RPMI7951 (cell line): ENCODE data around the gene CSNK1E. TPM values are rescaled to one million over a fixed set of nuclear protein-coding genes. Genes with fewer than 3 reads are reported as not detected.

Source experiments
- DNase-seq: peaks from one replicate; pipeline ENCODE4 v3.0.0-alpha.2; 2012; ENCODE audit warnings: low read depth
- total RNA-seq: library from RNA; depleted of rRNA; stranded (reverse); fragments of >200 nt; shearing (Covaris generic); gene quantifications from 2 replicates; pipeline ENCODE4 v1.2.3, GENCODE V29; 2014

Gene CSNK1E
- total RNA-seq, 1 experiment from 2014 or later, result 82.1 TPM

GRCh38 chr22:38308791-38309498 is 8.3 kb downstream of the CSNK1E start:
- no peak for DNase-seq

- DNase-seq, result no peak
These were observed 11.5 kb downstream of the CSNK1E start for GRCh38 chr22:38305471-38306448.

- DNase-seq, result no peak
These were observed 12.7 kb downstream of the CSNK1E start for GRCh38 chr22:38304526-38304925.

GRCh38 chr22:38303974-38304373 is 13.3 kb downstream of the CSNK1E start:
- DNase-seq, result no peak

GRCh38 chr22:38302906-38303305 is 14.3 kb downstream of the CSNK1E start:
- no peak for DNase-seq

GRCh38 chr22:38300946-38301345 is 16.3 kb downstream of the CSNK1E start:
- no peak for DNase-seq

- DNase-seq, result no peak
These were observed 16.9 kb downstream of the CSNK1E start for GRCh38 chr22:38300197-38300945.

- DNase-seq, result no peak
These were observed 17.5 kb downstream of the CSNK1E start for GRCh38 chr22:38299770-38300102.

GRCh38 chr22:38298312-38299005 is 18.8 kb downstream of the CSNK1E start:
- peak; percentile 27 for DNase-seq

- no peak for DNase-seq
These were observed 20.9 kb downstream of the CSNK1E start for GRCh38 chr22:38296372-38296771.

GRCh38 chr22:38295863-38296262 is 21.4 kb downstream of the CSNK1E start:
- no peak for DNase-seq

- no peak for DNase-seq
These were observed 21.9 kb downstream of the CSNK1E start for GRCh38 chr22:38295339-38295738.

GRCh38 chr22:38294193-38294592 is 23.0 kb downstream of the CSNK1E start:
- DNase-seq, result no peak

GRCh38 chr22:38292694-38293093 is 24.5 kb downstream of the CSNK1E start:
- no peak for DNase-seq

GRCh38 chr22:38291201-38291777 is 25.9 kb downstream of the CSNK1E start:
- no peak for DNase-seq

- no peak for DNase-seq
These were observed 26.9 kb downstream of the CSNK1E start for GRCh38 chr22:38290347-38290746.

- no peak for DNase-seq
These were observed 27.6 kb downstream of the CSNK1E start for GRCh38 chr22:38289583-38290082.

- no peak for DNase-seq
These were observed 30.1 kb downstream of the CSNK1E start for GRCh38 chr22:38286915-38287669.

GRCh38 chr22:38285018-38285417 is 32.2 kb downstream of the CSNK1E start:
- DNase-seq, result no peak

GRCh38 chr22:38284042-38284402 is 33.2 kb downstream of the CSNK1E start:
- peak; percentile 34 for DNase-seq
